ENCODE measurements around the gene FARS2. TPM values are rescaled to one million over a fixed set of nuclear protein-coding genes. Genes with fewer than 3 reads are reported as not detected.
A peak's percentile ranks its signal among the peaks of the same experiment; 100 is the strongest.
"Not testable (repeated sequence)": the region's sequence is repeated elsewhere in the genome, so short reads cannot be mapped to it uniquely, and the experiment has no call there.

Gene FARS2
- total and polyA plus RNA-seq, 5 donors = 13.9 to 19.6 (median 16.7) TPM

- Histone ChIP-seq H3K4me1 (ENCODE audit: control insufficient read depth, insufficient read depth, low read length) (no peaks in the 10 kb centered on the region), H3K9me3 (ENCODE audit: control insufficient read depth, low read length) (no peaks in the 10 kb centered on the region), H3K4me3 (ENCODE audit: low read length) (no peak overlapping the region), H3K27me3 (ENCODE audit: control insufficient read depth, insufficient read depth) (no peaks in the 10 kb centered on the region), H3K27ac (ENCODE audit: low read length) (no peak overlapping the region)
- intact Hi-C loops (cut with DNase I) = no loop called here
- no peak for ATAC-seq
- no peak for DNase-seq
- 85% methylated on average over 5 of the region's 5 CpGs for WGBS
Observed at GRCh38 chr6:5637714-5638113, 376.4 kb downstream of the FARS2 start.

DNA sequence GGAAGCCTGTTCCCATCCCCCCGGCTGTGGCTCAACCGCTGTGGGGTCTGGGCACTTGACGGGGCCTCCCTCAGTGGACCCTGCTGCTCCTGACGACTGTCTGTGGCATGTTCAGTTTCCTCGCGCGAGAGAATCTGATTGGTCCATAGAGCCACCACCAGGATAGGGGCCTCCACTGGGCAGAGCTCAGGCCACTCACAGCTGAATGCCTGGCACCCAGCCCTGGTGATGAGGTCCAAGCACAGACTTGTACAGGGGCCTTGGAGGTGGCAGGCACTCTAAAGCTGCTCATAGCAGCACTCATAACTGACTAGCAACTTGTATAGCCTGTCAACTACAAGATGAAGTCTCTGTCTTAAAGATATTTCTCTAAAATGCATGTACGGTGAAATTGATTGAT is 377.4 kb downstream of the FARS2 start:
- DNase-seq (peak; percentile 48 to 84 (median 78)), ATAC-seq (peak; percentile 83 to 91)
- peak overlapping the region; percentile 15 for H3K27ac ChIP-seq (ENCODE audit: low read length)
- no peaks in the 10 kb centered on the region for H3K27me3 ChIP-seq (ENCODE audit: control insufficient read depth, insufficient read depth)
- WGBS = 75% methylated on average over 8 of the region's 8 CpGs
- H3K4me1 ChIP-seq (ENCODE audit: control insufficient read depth, insufficient read depth, low read length) = no peaks in the 10 kb centered on the region
- no peak overlapping the region for H3K4me3 ChIP-seq (ENCODE audit: low read length)
- H3K9me3 ChIP-seq (ENCODE audit: control insufficient read depth, low read length) = no peaks in the 10 kb centered on the region
- intact Hi-C loops (cut with DNase I) = no loop called here

DNA sequence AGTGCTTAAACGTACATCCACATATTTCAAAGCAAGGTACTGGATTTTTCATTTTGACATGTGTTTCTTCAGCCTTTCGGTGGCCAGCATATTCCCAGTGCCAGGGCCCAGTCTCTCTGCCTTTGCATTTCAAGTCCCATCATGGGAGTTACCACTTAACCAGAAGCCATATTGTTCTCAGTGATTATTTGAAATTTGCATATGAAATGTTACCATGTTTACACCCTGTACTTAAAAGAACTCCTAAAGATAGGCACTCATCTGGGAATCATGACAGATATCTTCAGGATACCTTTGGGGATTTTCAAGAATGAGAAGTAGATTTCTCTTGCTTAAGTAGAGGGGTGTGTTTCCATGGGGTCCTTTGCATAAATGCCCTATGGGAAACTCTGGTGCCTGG is 377.9 kb downstream of the FARS2 start:
- ATAC-seq = no peak
- H3K9me3 ChIP-seq (ENCODE audit: control insufficient read depth, low read length) = no peaks in the 10 kb centered on the region
- WGBS = 95% methylated on average over 2 of the region's 2 CpGs
- H3K4me3 ChIP-seq (ENCODE audit: low read length) = no peak overlapping the region
- no peak for DNase-seq
- H3K27ac ChIP-seq (ENCODE audit: low read length) = no peak overlapping the region
- no peaks in the 10 kb centered on the region for H3K4me1 ChIP-seq (ENCODE audit: control insufficient read depth, insufficient read depth, low read length)
- intact Hi-C loops (cut with DNase I) = no loop called here
- H3K27me3 ChIP-seq (ENCODE audit: control insufficient read depth, insufficient read depth) = no peaks in the 10 kb centered on the region

DNA sequence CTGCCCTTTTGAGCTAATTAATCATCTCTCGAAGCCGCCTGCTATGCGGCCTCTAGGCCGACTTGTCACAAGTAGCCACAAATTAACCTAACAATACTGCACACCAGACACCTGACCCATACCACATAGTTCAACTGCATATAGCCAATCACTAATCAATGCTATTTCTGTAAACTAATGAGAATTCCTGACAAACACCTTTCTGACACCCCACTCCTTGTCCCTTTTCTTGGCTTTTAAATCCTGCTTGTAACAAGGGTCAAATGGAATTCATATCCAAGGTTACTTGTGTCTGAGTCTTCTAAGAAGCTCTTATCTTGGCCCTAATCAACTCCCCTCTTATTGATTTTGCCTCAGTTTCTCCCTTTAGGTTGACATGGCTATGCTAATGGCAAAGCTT is 379.3 kb downstream of the FARS2 start:
- over 99% methylated on average over 4 of the region's 4 CpGs for WGBS
- ATAC-seq = no peak
- no peaks in the 10 kb centered on the region for H3K9me3 ChIP-seq (ENCODE audit: control insufficient read depth, low read length)
- H3K27ac ChIP-seq (ENCODE audit: low read length) = no peak overlapping the region
- DNase-seq = no peak
- H3K27me3 ChIP-seq (ENCODE audit: control insufficient read depth, insufficient read depth) = no peaks in the 10 kb centered on the region
- no peaks in the 10 kb centered on the region for H3K4me1 ChIP-seq (ENCODE audit: control insufficient read depth, insufficient read depth, low read length)
- intact Hi-C loops (cut with DNase I) = no loop called here
- no peak overlapping the region for H3K4me3 ChIP-seq (ENCODE audit: low read length)

GRCh38 chr6:5644523-5645185 is 383.3 kb downstream of the FARS2 start:
- intact Hi-C loops (cut with DNase I) = no loop called here
- Histone ChIP-seq H3K4me1 (ENCODE audit: control insufficient read depth, insufficient read depth, low read length) (no peaks in the 10 kb centered on the region), H3K9me3 (ENCODE audit: control insufficient read depth, low read length) (no peaks in the 10 kb centered on the region), H3K27ac (ENCODE audit: low read length) (no peak overlapping the region), H3K27me3 (ENCODE audit: control insufficient read depth, insufficient read depth) (no peaks in the 10 kb centered on the region), H3K4me3 (ENCODE audit: low read length) (no peak overlapping the region)
- DNase-seq = no peak
- 92% methylated on average over 4 of the region's 4 CpGs for WGBS
- ATAC-seq = no peak

- no peak overlapping the region for H3K4me3 ChIP-seq (ENCODE audit: low read length)
- WGBS = 52% methylated on average over 13 of the region's 13 CpGs
- no peaks in the 10 kb centered on the region for H3K27me3 ChIP-seq (ENCODE audit: control insufficient read depth, insufficient read depth)
- H3K9me3 ChIP-seq (ENCODE audit: control insufficient read depth, low read length) = no peaks in the 10 kb centered on the region
- H3K4me1 ChIP-seq (ENCODE audit: control insufficient read depth, insufficient read depth, low read length) = no peaks in the 10 kb centered on the region
- intact Hi-C loops (cut with DNase I) = no loop called here
- no peak for ATAC-seq
- DNase-seq = no peak
- no peak overlapping the region for H3K27ac ChIP-seq (ENCODE audit: low read length)
Observed at GRCh38 chr6:5645328-5646290, 384.3 kb downstream of the FARS2 start.

DNA sequence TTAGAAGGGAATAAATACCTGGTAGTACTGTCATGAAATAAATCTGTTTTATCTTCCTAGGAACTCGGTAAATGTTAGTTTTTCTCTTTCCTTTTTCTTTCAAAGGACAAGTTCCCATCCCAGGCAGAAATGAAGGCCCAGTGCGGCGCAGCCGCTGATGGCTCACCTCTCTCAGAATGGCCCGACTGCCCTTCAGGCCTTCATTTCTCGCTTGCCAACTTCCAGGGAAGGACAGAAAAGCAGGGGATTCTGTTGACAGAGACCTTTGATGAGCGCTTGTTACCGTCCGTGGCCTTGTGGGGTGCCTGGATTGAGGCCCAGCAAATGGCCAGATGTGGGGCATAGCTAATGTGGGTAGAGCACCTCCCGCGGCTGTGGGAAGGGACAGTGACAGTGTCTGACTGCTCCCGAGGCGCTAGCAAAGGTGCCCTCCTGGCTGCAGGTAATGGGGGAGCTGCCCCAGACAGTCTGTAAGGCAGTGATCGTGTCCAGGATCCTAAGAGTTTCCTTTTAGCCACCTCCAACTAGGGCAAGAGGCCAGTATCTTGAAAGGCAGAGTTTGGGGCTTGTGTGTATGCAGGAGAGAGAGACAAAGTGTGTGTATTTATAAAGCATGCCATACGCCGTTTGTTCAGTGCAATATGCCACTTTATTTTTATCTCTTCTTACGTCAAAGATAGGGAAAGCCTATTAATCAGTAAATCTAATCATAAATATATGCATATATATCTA is 391.3 kb downstream of the FARS2 start:
- intact Hi-C loops (cut with DNase I) = no loop called here
- Histone ChIP-seq H3K27me3 (ENCODE audit: control insufficient read depth, insufficient read depth) (no peaks in the 10 kb centered on the region), H3K27ac (ENCODE audit: low read length) (no peak overlapping the region), H3K4me1 (ENCODE audit: control insufficient read depth, insufficient read depth, low read length) (peaks cover 2% of the 10 kb centered on the region), H3K4me3 (ENCODE audit: low read length) (no peak overlapping the region), H3K9me3 (ENCODE audit: control insufficient read depth, low read length) (no peaks in the 10 kb centered on the region)
- no peak for ATAC-seq
- 90% methylated on average over 17 of the region's 17 CpGs for WGBS
- no peak for DNase-seq

DNA sequence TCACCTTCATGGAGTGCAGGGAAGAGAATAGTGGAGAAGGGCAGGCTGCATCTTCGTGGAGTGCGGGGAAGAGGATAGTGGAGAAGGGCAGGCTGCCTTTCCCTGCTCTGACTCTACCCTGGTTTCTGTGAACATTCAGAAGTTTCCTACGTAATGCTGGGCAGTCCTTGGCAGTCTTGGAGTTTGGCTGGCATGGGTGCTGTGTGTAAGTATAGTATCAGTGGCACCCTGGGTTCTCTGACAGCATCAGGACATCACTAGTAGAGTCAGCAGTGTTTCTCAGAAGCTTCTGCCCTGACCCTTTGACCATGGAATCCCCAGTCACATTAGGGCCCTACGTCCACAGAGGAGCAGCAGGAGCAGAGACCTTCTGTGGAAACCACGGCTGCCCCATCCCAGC is 392.5 kb downstream of the FARS2 start:
- DNase-seq = no peak
- Histone ChIP-seq H3K9me3 (ENCODE audit: control insufficient read depth, low read length) (no peaks in the 10 kb centered on the region), H3K4me1 (ENCODE audit: control insufficient read depth, insufficient read depth, low read length) (peaks cover 2% of the 10 kb centered on the region), H3K27me3 (ENCODE audit: control insufficient read depth, insufficient read depth) (no peaks in the 10 kb centered on the region), H3K27ac (ENCODE audit: low read length) (no peak overlapping the region), H3K4me3 (ENCODE audit: low read length) (no peak overlapping the region)
- intact Hi-C loops (cut with DNase I) = no loop called here
- 73% methylated on average over 5 of the region's 5 CpGs for WGBS
- ATAC-seq = peak; percentile 80 to 89

DNA sequence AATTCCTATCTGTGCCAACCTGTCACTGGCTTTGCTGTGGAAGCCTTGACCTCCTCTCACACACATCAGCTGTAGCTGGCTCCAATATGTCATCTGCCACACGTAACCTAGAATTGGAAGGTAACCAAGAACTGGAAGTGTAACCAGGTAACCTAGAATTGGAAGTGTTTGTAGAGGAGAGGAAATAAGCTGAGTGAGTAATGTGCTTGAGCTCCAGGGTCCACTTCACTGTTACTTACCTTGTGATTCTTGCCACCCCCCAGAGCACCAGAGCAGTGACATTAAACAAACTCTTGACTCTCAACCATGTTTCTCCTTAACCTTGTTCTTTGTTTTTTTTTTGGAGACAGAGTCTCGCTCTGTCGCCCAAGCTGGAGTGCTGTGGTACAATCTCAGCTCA is 394.9 kb downstream of the FARS2 start:
- H3K4me3 ChIP-seq (ENCODE audit: low read length) = no peak overlapping the region
- no peaks in the 10 kb centered on the region for H3K27me3 ChIP-seq (ENCODE audit: control insufficient read depth, insufficient read depth)
- H3K4me1 ChIP-seq (ENCODE audit: control insufficient read depth, insufficient read depth, low read length) = peaks cover 2% of the 10 kb centered on the region
- no peak for DNase-seq
- intact Hi-C loops (cut with DNase I) = no loop called here
- WGBS = 91% methylated on average over 3 of the region's 3 CpGs
- no peak for ATAC-seq
- no peak overlapping the region for H3K27ac ChIP-seq (ENCODE audit: low read length)
- H3K9me3 ChIP-seq (ENCODE audit: control insufficient read depth, low read length) = no peaks in the 10 kb centered on the region

- ATAC-seq; H3K9me3 ChIP-seq (ENCODE audit: control insufficient read depth, low read length); H3K4me1 ChIP-seq (ENCODE audit: control insufficient read depth, insufficient read depth, low read length); intact Hi-C loops (cut with DNase I); H3K27me3 ChIP-seq (ENCODE audit: control insufficient read depth, insufficient read depth); H3K4me3 ChIP-seq (ENCODE audit: low read length); DNase-seq; H3K27ac ChIP-seq (ENCODE audit: low read length): not testable (repeated sequence)
- WGBS = 95% methylated on average over 6 of the region's 6 CpGs
Observed at GRCh38 chr6:5656695-5657094, 395.4 kb downstream of the FARS2 start.

All from right cardiac atrium (tissue), 5 donors.